ENCODE measurements around the gene PAXX. TPM values are rescaled to one million over a fixed set of nuclear protein-coding genes. Genes with fewer than 3 reads are reported as not detected.
"Not testable (repeated sequence)": the region's sequence is repeated elsewhere in the genome, so short reads cannot be mapped to it uniquely, and the experiment has no call there.

PAXX gene
- total and polyA plus RNA-seq, 12 donors = 12.7 to 131 (median 17.1) TPM

- no peak for DNase-seq
- intact Hi-C loops (cut with DNase I) = loop anchor here in 3 of 10 donors (2.0 to 5.0 kb wide), 3 partner anchors 85 to 245 kb away; partner anchors contain the start of gene C8G (in 2 of the 3)
- peak within 1 kb of the TSS in 4 of 10 donors; percentile 8 to 68 (median 18) for H3K4me3 ChIP-seq
Measured at GRCh38 chr9:137031904-137032640, 39.9 kb downstream of the PAXX start, which contains the start of gene FUT7. FUT7 (minus strand) TSS chr9:137032088; CDS start chr9:137031991, 97 bp downstream.

GRCh38 chr9:137032858-137033257 is 40.6 kb downstream of the PAXX start:
- Histone ChIP-seq H3K9me3 (no peaks in the 10 kb centered on the region), H3K27me3 (no peaks in the 10 kb centered on the region), H3K4me1 (peaks cover 10 to 61% (median 27%) of the 10 kb centered on the region in 9 donors), H3K36me3 (peaks cover 0 to 9% (median 0%) of the 10 kb centered on the region in 9 donors), H3K4me3 (peak overlapping the region in 5 of 10 donors; percentile 8 to 68 (median 18)), H3K27ac (peak overlapping the region in 2 of 10 donors; percentile 9 to 83)
- intact Hi-C loops (cut with DNase I) = loop anchor here in 3 of 10 donors (2.0 to 5.0 kb wide), 3 partner anchors 86 to 246 kb away; partner anchors contain the start of gene C8G (in 2 of the 3)
- no peak for TF ChIP-seq CTCF (IDR thresholded peaks at IDR 0.05)
- peak; percentile 45 to 69 for DNase-seq
- ATAC-seq = peak in 4 of 8 donors; percentile 9 to 36 (median 14)
- 83 to 89% methylated on average over 10 of the region's 10 CpGs for WGBS, 2 donors

More at GRCh38 chr9:137031904-137032640, 39.9 kb downstream of the PAXX start, which contains the start of gene FUT7:
- 70 to 74% methylated on average over 16 of the region's 16 CpGs for WGBS, 2 donors
- ATAC-seq = no peak
- no peaks in the 10 kb centered on the region for H3K27me3 ChIP-seq
- H3K4me1 ChIP-seq = peaks cover 15 to 67% (median 32%) of the 10 kb centered on the region in 9 donors
- peak within 1 kb of the TSS in 4 of 10 donors; percentile 9 to 83 (median 17) for H3K27ac ChIP-seq
- TF ChIP-seq CTCF (IDR thresholded peaks at IDR 0.05) = no peak
- no peaks in the 10 kb centered on the region for H3K9me3 ChIP-seq
- peaks cover 0 to 1% (median 0%) of the 10 kb centered on the region in 9 donors for H3K36me3 ChIP-seq

GRCh38 chr9:137033481-137033880 is 41.3 kb downstream of the PAXX start:
- peaks cover 0 to 14% (median under 1%) of the 10 kb centered on the region in 9 donors for H3K36me3 ChIP-seq
- WGBS, 2 donors = 90 to 96% methylated on average over 5 of the region's 5 CpGs
- H3K4me1 ChIP-seq = peaks cover 8 to 59% (median 25%) of the 10 kb centered on the region in 9 donors
- not testable (repeated sequence) for DNase-seq, ATAC-seq, H3K27me3 ChIP-seq, H3K9me3 ChIP-seq
- peak overlapping the region in 1 of 10 donors; percentile 83 for H3K27ac ChIP-seq
- peak overlapping the region in 5 of 10 donors; percentile 8 to 68 (median 18) for H3K4me3 ChIP-seq
- intact Hi-C loops (cut with DNase I) = loop anchor here in 3 of 10 donors (2.0 to 5.0 kb wide), 3 partner anchors 86 to 246 kb away; partner anchors contain the start of gene C8G (in 2 of the 3)

GRCh38 chr9:137034039-137034708 is 42.0 kb downstream of the PAXX start:
- no peaks in the 10 kb centered on the region for H3K9me3 ChIP-seq
- peaks cover 0 to 21% (median 7%) of the 10 kb centered on the region in 9 donors for H3K36me3 ChIP-seq
- H3K4me3 ChIP-seq = peak overlapping the region in 3 of 10 donors; percentile 18 to 68 (median 27)
- no peaks in the 10 kb centered on the region for H3K27me3 ChIP-seq
- 60 to 67% methylated on average over 15 of the region's 15 CpGs for whole genome bisulfite sequencing, 2 donors
- ATAC-seq (no peak), DNase-seq (no peak)
- peaks cover 6 to 52% (median 18%) of the 10 kb centered on the region in 9 donors for H3K4me1 ChIP-seq
- no peak for TF ChIP-seq CTCF (IDR thresholded peaks at IDR 0.05)
- intact Hi-C loops (cut with DNase I) = loop anchor here in 8 of 10 donors (2.0 to 5.0 kb wide), 6 partner anchors 85 to 249 kb away; partner anchors contain the start of gene C8G (in 2 of the 8)
- H3K27ac ChIP-seq = peak overlapping the region in 2 of 10 donors; percentile 6 to 83

Data from heart right ventricle (tissue), 16 donors.